GM18502 (cell line): ENCODE measurements around the gene NUP188.
"Not testable (repeated sequence)": the region's sequence is repeated elsewhere in the genome, so short reads cannot be mapped to it uniquely, and the experiment has no call there.

ENCODE experiments used
- ATAC-seq: cut with Tn5 transposase; IDR thresholded peaks from one replicate; pipeline ENCODE4 v1.9.1; 2021; ENCODE audit warnings: mild to moderate bottlenecking; ENCODE audit not compliant: unreplicated experiment, poor library complexity

Gene NUP188

GRCh38 chr9:128940946-128941755 lies 6.3 kb upstream of the NUP188 start:
- ATAC-seq: no peak

GRCh38 chr9:128943832-128944620 lies 3.5 kb upstream of the NUP188 start:
- ATAC-seq: no peak

- not testable (repeated sequence) for ATAC-seq
These were observed 2.5 kb upstream of the NUP188 start for GRCh38 chr9:128944966-128945365.

- no peak for ATAC-seq
These were observed 1.5 kb upstream of the NUP188 start for GRCh38 chr9:128945798-128946501.

- peak; percentile 20 for ATAC-seq
These were observed 775 bp upstream of the NUP188 start for GRCh38 chr9:128946571-128947276.

GRCh38 chr9:128947277-128947526 lies 297 bp upstream of the NUP188 start:
- no peak for ATAC-seq

- not testable (repeated sequence) for ATAC-seq
These were observed 13.9 kb downstream of the NUP188 start for GRCh38 chr9:128961403-128961802.

- ATAC-seq: no peak
These were observed 22.0 kb downstream of the NUP188 start for GRCh38 chr9:128969491-128969890.

GRCh38 chr9:128972956-128973355 lies 25.5 kb downstream of the NUP188 start:
- ATAC-seq: no peak

- no peak for ATAC-seq
These were observed 31.6 kb downstream of the NUP188 start for GRCh38 chr9:128979111-128979510.

GRCh38 chr9:128983536-128983935 lies 36.0 kb downstream of the NUP188 start:
- no peak for ATAC-seq

- ATAC-seq: no peak
These were observed 39.2 kb downstream of the NUP188 start for GRCh38 chr9:128986671-128987070.

- no peak for ATAC-seq
These were observed 40.3 kb downstream of the NUP188 start for GRCh38 chr9:128987805-128988204.

GRCh38 chr9:128992995-128993394 lies 45.5 kb downstream of the NUP188 start:
- no peak for ATAC-seq

GRCh38 chr9:128995791-128996190 lies 48.3 kb downstream of the NUP188 start:
- ATAC-seq: no peak

- no peak for ATAC-seq
These were observed 51.0 kb downstream of the NUP188 start for GRCh38 chr9:128998462-128998861.

- no peak for ATAC-seq
These were observed 52.2 kb downstream of the NUP188 start for GRCh38 chr9:128999581-129000206.

- ATAC-seq: no peak
These were observed 54.2 kb downstream of the NUP188 start for GRCh38 chr9:129001504-129002325.

- ATAC-seq: no peak
These were observed 55.5 kb downstream of the NUP188 start for GRCh38 chr9:129002992-129003391.
